Inflammatory macrophage treated with lipopolysaccharide for 4 hours (primary cell): ENCODE data around the gene PLCH1.

Source experiments
- DNase-seq: peaks from one replicate; pipeline ENCODE4 v3.0.0-alpha.2; 2020

The PLCH1 gene

DNA sequence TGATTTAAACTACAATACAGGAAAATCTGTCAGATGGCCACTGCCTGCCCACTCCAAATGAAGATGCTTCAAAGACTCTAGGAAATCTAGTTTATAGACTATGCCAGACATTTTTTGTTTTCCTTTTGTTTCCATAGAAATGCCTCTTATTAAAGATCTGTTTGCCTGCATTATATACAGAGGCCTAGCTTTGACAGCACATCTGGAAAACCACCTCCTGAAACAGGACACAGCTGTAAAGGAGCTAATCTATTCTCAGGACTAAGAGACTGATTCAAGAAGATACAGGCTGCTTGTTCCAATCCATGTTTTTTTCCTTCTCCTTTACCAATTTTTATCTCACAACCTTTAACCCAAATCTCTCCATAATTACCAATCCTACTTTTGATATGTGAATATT is 376.1 kb downstream of the PLCH1 start:
- no peak for DNase-seq

- no peak for DNase-seq
These were observed 377.4 kb downstream of the PLCH1 start for GRCh38 chr3:155367506-155367905.

DNA sequence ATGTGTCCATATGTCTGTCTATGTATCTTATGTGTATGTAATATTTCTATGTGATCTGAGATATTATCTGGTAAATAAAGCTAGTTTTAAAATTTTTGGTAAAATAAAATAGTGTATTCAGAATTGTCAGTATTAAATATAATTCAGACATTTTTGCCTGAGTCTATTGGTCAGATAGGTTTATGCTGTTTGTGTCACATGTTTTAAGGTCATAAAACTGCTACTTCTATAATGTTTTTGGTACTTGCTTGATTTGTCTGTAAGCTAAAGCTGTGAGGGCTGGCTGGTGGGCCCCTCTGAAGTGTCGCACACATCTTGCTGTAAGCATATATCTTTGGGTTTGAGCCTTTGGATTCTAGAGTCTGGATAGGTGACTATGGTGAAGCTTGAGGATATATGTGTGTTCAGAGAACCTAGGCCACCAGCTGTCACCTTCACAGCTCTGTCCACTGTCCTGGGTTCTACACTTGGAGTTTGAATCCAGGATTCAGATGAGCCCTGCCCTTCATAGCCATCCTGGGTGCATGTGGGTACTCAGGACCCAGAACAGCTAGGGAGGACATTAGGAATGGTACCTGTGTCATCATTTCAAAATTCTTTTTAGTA is 379.6 kb downstream of the PLCH1 start:
- no peak for DNase-seq

DNA sequence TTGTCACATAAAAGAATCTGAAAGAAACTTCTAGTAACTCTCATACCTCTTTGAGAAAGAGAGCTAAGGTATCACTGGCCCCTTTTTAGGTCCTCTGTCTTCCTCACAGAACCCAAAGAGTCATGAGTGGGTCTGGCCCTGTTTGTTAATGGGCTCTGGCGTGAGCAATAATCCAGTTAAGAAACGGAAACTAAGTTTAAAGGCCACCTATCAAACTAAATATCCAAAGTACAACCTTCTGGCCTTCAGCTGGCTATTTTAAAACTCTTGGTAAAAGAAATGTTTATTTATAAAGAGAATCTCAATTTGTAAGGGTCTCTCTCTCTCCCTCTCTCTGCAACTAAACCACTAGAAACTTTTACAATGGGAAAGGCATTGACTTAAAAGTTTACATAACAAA is 380.4 kb downstream of the PLCH1 start:
- DNase-seq, result no peak

GRCh38 chr3:155363690-155364070 is 381.2 kb downstream of the PLCH1 start:
- DNase-seq, result no peak

DNA sequence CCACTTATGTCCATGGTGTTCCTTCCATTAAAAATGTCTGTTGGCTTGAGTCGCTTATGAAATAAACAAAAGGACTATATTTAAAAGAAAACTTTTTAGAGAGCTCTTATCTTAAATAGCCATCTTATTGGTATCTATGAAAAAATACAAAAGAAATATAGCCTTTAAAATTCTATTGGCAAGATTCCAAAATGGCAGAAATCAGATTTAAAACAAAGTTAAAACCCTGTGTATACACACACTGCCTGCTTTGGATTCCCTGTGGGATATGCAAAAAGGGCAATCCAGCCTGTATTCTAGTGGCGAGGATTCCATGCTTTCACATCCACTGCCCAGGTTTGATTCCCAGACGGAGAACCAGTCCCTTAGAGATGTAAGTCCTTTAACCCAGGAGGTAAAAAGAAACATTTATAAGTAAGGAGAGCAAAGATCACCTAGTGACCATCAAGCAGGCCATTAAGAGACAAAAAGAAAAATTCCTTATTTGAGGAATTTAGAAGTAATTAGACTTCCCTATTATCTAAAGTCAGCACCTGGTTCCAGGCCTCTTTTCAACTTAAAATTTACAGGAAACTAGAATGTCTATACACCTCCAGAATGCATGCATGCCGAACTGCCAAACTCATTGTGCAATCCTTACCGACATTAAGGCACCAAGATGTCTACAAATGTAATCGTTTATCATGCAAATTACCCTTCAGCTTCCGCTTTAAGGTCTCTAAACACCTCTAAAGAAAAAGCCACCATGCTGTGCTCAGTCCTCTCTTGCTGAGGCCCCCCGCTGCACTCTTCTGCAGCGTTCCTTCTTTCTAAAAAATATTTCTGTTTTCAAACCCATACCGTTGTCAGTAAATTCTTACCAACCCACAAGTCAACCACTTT is 381.8 kb downstream of the PLCH1 start:
- DNase-seq, result no peak

DNA sequence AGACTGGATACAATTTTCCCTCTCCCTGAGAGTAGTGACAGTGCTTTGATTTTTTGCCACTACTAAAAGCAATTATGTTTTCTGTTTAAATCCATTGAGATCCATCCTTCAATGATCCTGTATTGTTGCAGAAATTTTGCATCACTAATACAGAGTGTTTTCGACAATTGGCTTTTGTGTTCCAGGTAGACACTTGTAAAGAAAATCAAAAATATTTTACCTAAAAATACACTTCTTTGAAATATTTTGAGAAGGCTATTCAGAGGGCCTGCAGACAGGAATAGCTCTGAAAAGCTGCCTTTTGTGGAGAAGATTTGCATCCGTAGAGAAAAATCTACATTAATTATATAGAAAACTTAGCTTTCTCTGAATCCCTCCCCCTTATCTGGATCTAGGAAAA is 384.6 kb downstream of the PLCH1 start:
- no peak for DNase-seq

DNA sequence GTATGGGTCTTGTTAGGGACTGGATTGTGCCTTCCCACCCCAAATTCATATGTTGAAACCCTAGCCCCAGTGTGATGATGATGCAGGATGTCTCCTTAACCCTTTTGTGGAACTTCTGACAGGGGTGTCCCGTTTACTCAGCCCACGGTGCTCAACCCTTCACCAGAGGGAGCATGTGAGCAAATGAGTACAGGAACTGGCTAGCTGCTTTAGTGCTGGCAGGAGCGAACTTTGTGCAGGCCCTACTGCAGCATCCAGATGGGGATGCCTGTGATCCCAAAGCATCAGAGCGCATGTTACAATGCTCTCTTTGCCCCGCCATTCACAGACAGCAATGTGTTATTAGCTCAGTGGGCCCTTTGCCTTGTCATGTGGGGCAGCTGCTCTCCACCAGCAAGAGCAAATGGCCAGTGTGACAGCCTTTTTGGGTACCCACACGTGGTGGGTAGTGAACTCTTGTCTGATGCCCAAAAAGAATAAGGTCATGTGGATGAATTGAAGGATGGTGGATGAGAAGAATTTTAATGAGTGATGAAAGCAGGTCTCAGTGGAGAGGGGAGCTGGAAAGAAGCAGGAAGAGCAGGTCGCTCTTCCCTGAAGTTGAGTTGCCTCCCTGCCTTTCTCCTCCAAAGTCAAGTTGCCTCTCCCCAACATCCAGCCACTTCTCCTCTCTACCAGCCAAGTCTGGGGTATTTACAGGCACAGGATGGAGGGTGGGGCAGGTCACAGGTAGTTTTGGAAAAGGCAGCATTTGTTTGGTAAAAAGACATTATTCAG is 388.1 kb downstream of the PLCH1 start:
- DNase-seq, result no peak

GRCh38 chr3:155354658-155355057 is 390.2 kb downstream of the PLCH1 start:
- DNase-seq, result no peak

DNA sequence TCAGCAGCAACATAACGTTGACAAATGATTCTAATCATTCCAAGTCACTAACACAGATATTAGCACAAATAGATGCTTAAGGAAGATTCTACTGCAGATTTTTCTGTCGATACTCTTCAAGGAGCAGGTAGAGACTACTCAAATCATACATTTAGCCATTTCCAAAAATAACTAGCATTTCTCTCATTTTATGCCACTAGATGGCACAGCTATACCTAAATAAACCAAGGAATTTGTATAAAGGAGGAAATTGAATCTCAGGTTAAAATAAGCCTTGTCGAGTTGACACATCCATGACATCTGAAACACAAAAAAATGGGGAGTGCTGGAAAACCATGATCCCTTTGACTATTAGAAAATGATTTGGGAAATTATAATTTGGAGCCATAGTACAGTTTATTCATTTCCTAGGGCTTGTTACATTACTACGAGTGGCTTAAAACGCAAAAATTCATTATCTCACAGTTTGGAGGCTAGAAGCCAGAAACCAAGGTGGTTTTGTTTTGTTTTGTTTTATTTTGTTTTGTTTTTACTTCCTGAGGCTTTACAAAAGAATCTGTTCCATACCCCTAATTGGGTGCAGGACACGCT is 391.9 kb downstream of the PLCH1 start:
- DNase-seq, result peak; percentile 15

GRCh38 chr3:155350571-155350970 is 394.3 kb downstream of the PLCH1 start:
- peak; percentile 52 for DNase-seq

GRCh38 chr3:155347901-155348300 is 397.0 kb downstream of the PLCH1 start:
- no peak for DNase-seq

DNA sequence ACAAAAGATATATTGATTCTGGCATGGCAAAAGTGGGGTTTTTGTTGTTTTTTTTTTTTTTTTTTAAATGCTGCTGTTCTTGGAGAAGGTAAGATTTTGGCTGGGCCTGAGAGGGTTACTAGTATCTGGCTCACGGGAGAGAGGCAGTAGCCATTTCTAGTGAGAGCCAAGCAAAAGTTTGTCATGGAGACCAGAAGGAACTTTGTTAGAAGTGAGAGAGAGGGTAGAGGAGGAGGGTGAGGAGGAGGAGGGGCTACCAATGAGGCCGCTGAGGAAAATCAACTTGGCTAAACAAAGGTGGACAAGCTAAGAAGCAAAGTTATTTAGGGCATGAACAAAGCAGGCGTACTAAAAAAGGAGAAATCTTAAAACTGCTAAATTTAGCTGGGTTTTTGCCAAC is 402.5 kb downstream of the PLCH1 start:
- no peak for DNase-seq

GRCh38 chr3:155339052-155339451 is 405.8 kb downstream of the PLCH1 start:
- DNase-seq, result no peak

DNA sequence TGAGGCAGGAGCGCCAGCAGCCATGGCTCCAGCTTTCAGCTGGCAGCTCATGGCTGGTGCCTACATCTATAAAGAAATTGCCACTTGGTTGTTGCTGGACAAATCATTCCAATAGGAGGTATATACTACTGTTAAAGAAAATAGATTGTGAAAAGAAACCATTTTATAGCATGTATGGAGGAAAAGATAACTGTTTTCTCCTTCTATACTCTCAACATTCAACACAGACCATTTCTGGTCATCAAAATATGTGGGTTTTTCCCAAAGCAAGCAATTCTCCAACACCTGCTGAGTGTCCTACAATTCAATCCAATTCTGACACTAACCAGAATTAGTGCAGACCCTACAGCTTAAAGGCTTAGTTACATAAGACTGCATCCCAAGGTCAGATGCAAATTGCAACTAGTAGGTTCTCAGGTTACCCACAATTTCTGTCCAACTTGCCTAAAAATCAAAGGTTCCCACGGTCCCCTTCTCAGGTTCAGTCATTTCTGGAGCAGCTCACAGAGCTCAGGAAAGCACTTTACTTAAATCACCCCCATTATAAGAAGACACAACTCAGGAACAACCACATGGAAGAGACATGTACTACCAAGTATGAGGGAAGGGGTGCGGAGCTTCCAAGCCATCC is 409.0 kb downstream of the PLCH1 start:
- no peak for DNase-seq

DNA sequence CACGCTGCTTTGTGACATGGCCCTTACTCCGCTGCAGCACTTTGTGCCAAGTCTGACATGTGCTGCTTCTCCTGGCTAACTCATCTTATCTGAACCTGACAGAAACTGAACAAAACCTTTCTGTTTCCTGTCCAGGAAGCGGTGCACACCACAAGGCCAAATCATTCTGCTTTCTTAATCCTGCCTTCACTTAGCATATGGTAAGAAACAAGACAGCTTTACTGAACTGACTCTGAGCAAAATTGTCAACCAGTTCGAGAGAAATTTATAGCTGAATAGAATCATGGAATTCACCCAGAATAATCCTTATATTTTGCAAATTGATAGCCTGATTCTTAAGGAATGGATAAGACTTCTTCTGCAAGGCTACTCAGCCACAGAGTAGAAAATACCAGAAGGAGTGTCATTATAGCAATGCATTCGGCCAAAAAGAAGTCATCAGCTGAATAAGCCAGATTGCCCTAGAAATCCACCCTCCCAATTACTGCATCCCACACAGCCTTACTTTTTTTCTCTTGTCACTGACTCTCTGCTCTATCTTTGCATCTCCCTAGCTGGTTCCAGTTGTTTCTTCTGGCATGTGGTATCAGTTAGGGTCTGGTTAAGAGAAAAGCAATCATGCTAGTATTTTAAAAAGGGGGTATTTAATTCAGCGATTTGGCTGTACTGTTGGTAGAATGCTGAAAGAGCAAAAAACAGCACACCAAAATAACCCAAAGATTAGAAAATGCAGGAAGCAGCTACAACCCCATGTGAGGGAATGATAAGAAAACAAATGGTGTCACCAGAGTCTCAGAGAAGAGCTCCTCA is 409.8 kb downstream of the PLCH1 start:
- DNase-seq, result no peak

DNA sequence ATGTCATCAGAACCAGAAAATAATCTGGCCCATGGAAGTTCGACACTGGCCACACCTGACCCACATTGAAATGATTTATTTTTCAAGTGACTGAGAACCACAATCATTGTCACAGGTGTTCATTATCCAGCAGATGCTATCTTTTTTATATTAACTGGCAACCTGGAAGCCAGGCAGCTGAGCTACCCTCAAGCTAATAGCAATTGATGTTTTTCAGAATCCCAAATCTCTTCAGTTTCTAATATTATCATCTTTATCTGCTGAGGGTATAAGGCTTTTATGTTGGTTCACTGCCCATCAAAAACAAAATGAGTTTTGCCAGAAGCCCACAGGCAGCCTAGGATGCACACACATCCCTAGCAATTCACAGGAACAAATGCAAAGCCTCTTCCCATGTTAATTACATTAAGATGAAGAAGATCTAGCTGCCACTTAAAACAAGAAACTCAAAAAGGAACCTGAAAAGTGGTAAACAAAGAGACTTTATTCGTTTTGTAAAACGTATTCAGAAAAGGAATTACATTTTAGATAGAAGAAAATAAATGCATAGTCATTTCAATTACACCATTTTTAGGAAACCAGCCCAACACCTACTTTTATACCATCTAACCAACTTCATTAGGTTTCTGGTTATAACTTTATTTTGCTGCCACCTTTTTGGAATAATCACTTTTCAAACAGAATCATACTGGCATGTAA is 410.5 kb downstream of the PLCH1 start:
- DNase-seq, result no peak

- DNase-seq, result no peak
These were observed 412.2 kb downstream of the PLCH1 start for GRCh38 chr3:155332716-155333115.

GRCh38 chr3:155331078-155331477 is 413.8 kb downstream of the PLCH1 start:
- no peak for DNase-seq

- DNase-seq, result no peak
These were observed 414.5 kb downstream of the PLCH1 start for GRCh38 chr3:155330370-155330769.

- no peak for DNase-seq
These were observed 415.3 kb downstream of the PLCH1 start for GRCh38 chr3:155329513-155330048.
